Spleen (tissue), 11 donors: ENCODE measurements around the gene KCTD20. TPM values are rescaled to one million over a fixed set of nuclear protein-coding genes. Genes with fewer than 3 reads are reported as not detected.

Source experiments
- DNase-seq: peaks from one replicate; pipeline ENCODE4 v3.0.0-alpha.2; 2020
- H3K27ac ChIP-seq, 8 donors: fragments of 200-600 bp; sonication (generic) in 7 of 8; 1 replicate in 4 of 8; 2 replicates in 4 of 8; pipeline versions ENCODE4 v1.5.0 to v1.8.0; 2016 to 2021; ENCODE audit warnings: inconsistent platforms in 4 of 8, mild to moderate bottlenecking in 4 of 8, moderate library complexity in 1 of 8
- H3K27me3 ChIP-seq, 7 donors: fragments of 200-600 bp; sonication (generic) in 6 of 7; replicated peaks in 1 of 7; 1 replicate in 4 of 7; 2 replicates in 3 of 7; pipeline versions ENCODE4 v1.5.0 to v1.8.0; 2016 to 2021; ENCODE audit warnings: inconsistent platforms in 3 of 7, mild to moderate bottlenecking in 1 of 7
- H3K36me3 ChIP-seq, 6 donors: fragments of 200-600 bp; sonication (generic) in 5 of 6; 1 replicate in 4 of 6; 2 replicates in 2 of 6; pipeline versions ENCODE4 v1.5.0 to v1.8.0; 2016 to 2021; ENCODE audit warnings: inconsistent platforms in 2 of 6
- H3K4me1 ChIP-seq, 6 donors: fragments of 200-600 bp; sonication (generic) in 5 of 6; 1 replicate in 3 of 6; 2 replicates in 3 of 6; pipeline versions ENCODE4 v1.5.0 to v1.8.0; 2016 to 2021; ENCODE audit warnings: inconsistent platforms in 3 of 6
- H3K4me3 ChIP-seq, 8 donors: fragments of 200-600 bp; sonication (generic) in 7 of 8; 1 replicate in 4 of 8; 2 replicates in 4 of 8; pipeline versions ENCODE4 v1.5.0 to v1.8.0; 2016 to 2021; ENCODE audit warnings: inconsistent platforms in 4 of 8, mild to moderate bottlenecking in 4 of 8, moderate library complexity in 2 of 8
- H3K9me3 ChIP-seq, 8 donors: fragments of 200-600 bp; sonication (generic) in 7 of 8; 1 replicate in 4 of 8; 2 replicates in 4 of 8; pipeline versions ENCODE4 v1.5.0 to v1.8.0; 2016 to 2021; ENCODE audit warnings: inconsistent platforms in 4 of 8
- POLR2A ChIP-seq, 3 donors: fragments of 450-650 bp; IDR thresholded peaks; one replicate each; pipeline ENCODE4 v1.5.1; 2017; ENCODE audit warnings: antibody characterized with exemption in 3 of 3, mild to moderate bottlenecking in 1 of 3
- POLR2AphosphoS5 ChIP-seq, 3 donors: sonication (generic); formaldehyde crosslinking; IDR thresholded peaks; one replicate each; pipeline ENCODE4 v1.5.1; 2017; ENCODE audit warnings: antibody characterized with exemption in 3 of 3
- WGBS, 5 donors: extraction: QIAGEN DNeasy Blood & Tissue Kit in 3 of 5; methylation state at CpG; one replicate each; pipeline versions ENCODE4 v1.1.5 to v1.1.7; 2013 to 2018; 5-methylcytosine and 5-hydroxymethylcytosine counted together
- intact Hi-C: fragments of 100-400 bp; cut with DNase I; formaldehyde crosslinking; loops from one replicate; pipeline ENCODE4 v1.15.0; 2023; ENCODE audit warnings: low total_unique reads
- polyA plus RNA-seq, 3 donors: library from polyadenylated mRNA; stranded (reverse); fragments of 200-250 nt; gene quantifications; one replicate each; pipeline ENCODE4 v1.2.1, GENCODE V29; 2013
- total RNA-seq, 7 donors: library from RNA; depleted of rRNA in 3 of 7; stranded (reverse); fragments of >200 nt in 3 of 7; fragmentation: NEBNext Ultra II Directional in 4 of 7; extraction: Animal tissue kit (Norgen Biotek cat#: 25700) in 4 of 7; gene quantifications; one replicate each; pipeline versions ENCODE4 v1.1.0 to v1.2.1, GENCODE V29; 2016 to 2021
- TF ChIP-seq, protein P1 (sequence below), 11 experiments: fragments of 200-600 bp in 7 of 11; fragments of 450-650 bp in 4 of 11; sonication (generic) in 4 of 11; IDR thresholded peaks in 8 of 11; conservative IDR thresholded peaks in 3 of 11; 1 replicate in 7 of 11; 2 replicates in 4 of 11; pipeline versions ENCODE4 v1.4.0 to v1.8.0; 2016 to 2021; ENCODE audit warnings: antibody characterized with exemption in 11 of 11, inconsistent platforms in 4 of 11, mild to moderate bottlenecking in 1 of 11
- donor health status: healthy with polysubstance abuse.
- donor health status: DM: no; HTN: no; CAD: no; lungs with moderate emphysema.
- donor health status: DM: no; HTN: no; CAD: no.
- donor health status: Bipolar disorder and iron deficiency.
- donor health status: healthy.
- donor health status: DM: no; HTN: no; CAD: no.
- donor health status: DM: yes; HTN: yes; CAD: no.

Gene KCTD20
- total and polyA plus RNA-seq, 10 donors: 12.8 to 65.9 (median 51.4) TPM

DNA sequence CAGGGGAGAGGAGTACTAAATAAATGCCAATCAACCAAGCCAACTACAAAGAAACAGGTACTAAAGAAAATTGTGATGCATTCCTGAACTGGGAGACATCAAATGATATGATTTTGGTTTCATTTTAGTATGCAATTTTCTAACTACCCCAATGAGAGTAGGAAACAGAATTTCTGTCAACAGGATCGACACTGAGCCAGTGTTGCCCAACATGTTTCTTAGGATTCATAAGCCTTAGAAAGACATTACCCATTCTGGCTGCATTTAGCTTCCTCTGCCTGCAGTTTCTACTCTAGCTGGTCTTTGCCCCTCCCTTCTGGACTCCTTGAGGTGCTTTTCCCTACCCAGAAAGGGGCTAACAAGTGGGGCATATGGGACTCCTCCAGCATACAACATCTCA is 49.8 kb downstream of the KCTD20 start:
- Histone ChIP-seq H3K27ac (peak overlapping the region in 3 of 8 donors; percentile 78 to 86 (median 80)), H3K36me3 (peaks cover 3 to 90% (median 51%) of the 10 kb centered on the region in 6 donors), H3K27me3 (no peaks in the 10 kb centered on the region), H3K4me1 (peaks cover 0 to 31% (median 8%) of the 10 kb centered on the region in 6 donors), H3K4me3 (no peak overlapping the region), H3K9me3 (no peaks in the 10 kb centered on the region)
- 44 to 81% (median 63%) methylated on average over 1 of the region's 1 CpG for WGBS, 5 donors
- DNase-seq: no peak
- TF ChIP-seq POLR2AphosphoS5 (IDR thresholded peaks at IDR 0.05) (no peak), POLR2A (IDR thresholded peaks at IDR 0.05) (no peak)
- TF ChIP-seq, protein P1, sequence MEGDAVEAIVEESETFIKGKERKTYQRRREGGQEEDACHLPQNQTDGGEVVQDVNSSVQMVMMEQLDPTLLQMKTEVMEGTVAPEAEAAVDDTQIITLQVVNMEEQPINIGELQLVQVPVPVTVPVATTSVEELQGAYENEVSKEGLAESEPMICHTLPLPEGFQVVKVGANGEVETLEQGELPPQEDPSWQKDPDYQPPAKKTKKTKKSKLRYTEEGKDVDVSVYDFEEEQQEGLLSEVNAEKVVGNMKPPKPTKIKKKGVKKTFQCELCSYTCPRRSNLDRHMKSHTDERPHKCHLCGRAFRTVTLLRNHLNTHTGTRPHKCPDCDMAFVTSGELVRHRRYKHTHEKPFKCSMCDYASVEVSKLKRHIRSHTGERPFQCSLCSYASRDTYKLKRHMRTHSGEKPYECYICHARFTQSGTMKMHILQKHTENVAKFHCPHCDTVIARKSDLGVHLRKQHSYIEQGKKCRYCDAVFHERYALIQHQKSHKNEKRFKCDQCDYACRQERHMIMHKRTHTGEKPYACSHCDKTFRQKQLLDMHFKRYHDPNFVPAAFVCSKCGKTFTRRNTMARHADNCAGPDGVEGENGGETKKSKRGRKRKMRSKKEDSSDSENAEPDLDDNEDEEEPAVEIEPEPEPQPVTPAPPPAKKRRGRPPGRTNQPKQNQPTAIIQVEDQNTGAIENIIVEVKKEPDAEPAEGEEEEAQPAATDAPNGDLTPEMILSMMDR (IDR thresholded peaks at IDR 0.05 in 8 of 11, conservative IDR thresholded peaks at IDR 0.05 in 3 of 11): no peak
- intact Hi-C loops: no loop called here

DNA sequence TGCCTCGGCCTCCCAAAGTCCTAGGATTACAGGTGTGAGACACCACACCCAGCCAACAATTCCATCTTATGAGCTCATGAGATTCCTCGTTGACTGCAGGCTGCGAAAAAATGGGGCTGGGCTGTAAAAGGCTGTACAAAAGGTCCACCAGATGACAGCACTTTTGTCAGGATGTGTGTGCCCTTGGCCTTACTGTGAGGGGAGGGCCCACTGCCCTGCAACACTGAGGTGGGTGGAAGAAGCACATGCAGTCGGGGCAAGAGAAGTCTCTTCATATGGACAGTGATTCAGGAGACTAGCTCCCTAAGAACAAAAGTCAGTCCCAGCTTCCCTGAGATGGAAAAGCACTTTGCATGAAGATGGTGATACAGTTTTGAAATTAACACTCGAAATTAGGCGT is 50.5 kb downstream of the KCTD20 start:
- intact Hi-C loops: no loop called here
- no peak for DNase-seq
- H3K9me3 ChIP-seq: no peaks in the 10 kb centered on the region
- WGBS, 5 donors: 74 to 88% (median 78%) methylated on average over 6 of the region's 6 CpGs
- peaks cover 3 to 90% (median 55%) of the 10 kb centered on the region in 6 donors for H3K36me3 ChIP-seq
- peak overlapping the region in 1 of 8 donors; percentile 27 for H3K4me3 ChIP-seq
- peak overlapping the region in 7 of 8 donors; percentile 48 to 86 (median 67) for H3K27ac ChIP-seq
- peaks cover 0 to 31% (median 8%) of the 10 kb centered on the region in 6 donors for H3K4me1 ChIP-seq
- TF ChIP-seq POLR2AphosphoS5 (IDR thresholded peaks at IDR 0.05) (peak in 1 of 3 donors; percentile 18), POLR2A (IDR thresholded peaks at IDR 0.05) (no peak)
- no peaks in the 10 kb centered on the region for H3K27me3 ChIP-seq

- Histone ChIP-seq H3K9me3 (no peaks in the 10 kb centered on the region), H3K4me1 (peaks cover 0 to 31% (median 8%) of the 10 kb centered on the region in 6 donors), H3K27ac (peak overlapping the region in 7 of 8 donors; percentile 48 to 86 (median 67)), H3K27me3 (no peaks in the 10 kb centered on the region), H3K36me3 (peaks cover 3 to 90% (median 54%) of the 10 kb centered on the region in 6 donors), H3K4me3 (peak overlapping the region in 1 of 8 donors; percentile 27)
- no peak for TF ChIP-seq POLR2A (IDR thresholded peaks at IDR 0.05)
- no peak for TF ChIP-seq POLR2AphosphoS5 (IDR thresholded peaks at IDR 0.05)
- TF ChIP-seq, protein P1 (IDR thresholded peaks at IDR 0.05 in 8 of 11, conservative IDR thresholded peaks at IDR 0.05 in 3 of 11): no peak
- 43 to 76% (median 55%) methylated on average over 2 of the region's 2 CpGs for WGBS, 5 donors
- intact Hi-C loops: no loop called here
- no peak for DNase-seq
These were observed 51.1 kb downstream of the KCTD20 start for GRCh38 chr6:36493859-36494258.

GRCh38 chr6:36495086-36495485 is 52.3 kb downstream of the KCTD20 start:
- TF ChIP-seq POLR2AphosphoS5 (IDR thresholded peaks at IDR 0.05) (no peak), POLR2A (IDR thresholded peaks at IDR 0.05) (no peak)
- TF ChIP-seq, protein P1 (IDR thresholded peaks at IDR 0.05 in 8 of 11, conservative IDR thresholded peaks at IDR 0.05 in 3 of 11): no peak
- Histone ChIP-seq H3K27ac (peak overlapping the region in 4 of 8 donors; percentile 67 to 86 (median 79)), H3K27me3 (no peaks in the 10 kb centered on the region), H3K4me1 (peaks cover 0 to 31% (median 8%) of the 10 kb centered on the region in 6 donors), H3K9me3 (no peaks in the 10 kb centered on the region), H3K4me3 (no peak overlapping the region), H3K36me3 (peaks cover 3 to 90% (median 58%) of the 10 kb centered on the region in 6 donors)
- 91 to 97% (median 94%) methylated on average over 5 of the region's 5 CpGs for WGBS, 5 donors
- DNase-seq: no peak
- intact Hi-C loops: no loop called here
